Brain microvascular endothelial cell (primary cell): ENCODE data around the gene RAX.
A peak's percentile ranks its signal among the peaks of the same experiment; 100 is the strongest.

Experiments
- DNase-seq: peaks from one replicate; pipeline ENCODE4 v3.0.0-alpha.2; 2020
- H3K27ac ChIP-seq: fragments of 250-450 bp; sonication (Bioruptor Pico); 2 replicates; pipeline ENCODE4 v1.5.1; 2020; ENCODE audit warnings: mild to moderate bottlenecking, moderate library complexity
- H3K27me3 ChIP-seq: fragments of 250-450 bp; sonication (Bioruptor Pico); replicated peaks from 2 replicates; pipeline ENCODE4 v1.5.1; 2020; ENCODE audit warnings: mild to moderate bottlenecking
- H3K36me3 ChIP-seq: fragments of 250-450 bp; sonication (Bioruptor Pico); replicated peaks from 2 replicates; pipeline ENCODE4 v1.5.1; 2020; ENCODE audit warnings: mild to moderate bottlenecking
- H3K4me3 ChIP-seq: 2 replicates; pipeline ENCODE4 v1.5.1; 2011; ENCODE audit warnings: low read depth, mild to moderate bottlenecking, control low read depth, low read length, moderate library complexity
- in situ Hi-C: cut with HindIII; loops from 2 replicates; pipeline ENCODE4 v1.10.0; 2017; ENCODE audit warnings: low sequenced_read_pairs, low pct_ligation_motif_present
- TF ChIP-seq, protein P1 (sequence below): IDR thresholded peaks from 2 replicates; pipeline ENCODE4 v1.5.1; 2011; ENCODE audit warnings: low read depth, mild to moderate bottlenecking, moderate library complexity, low read length, control low read depth, inconsistent platforms; ENCODE audit errors: missing control alignments

The RAX gene

DNA sequence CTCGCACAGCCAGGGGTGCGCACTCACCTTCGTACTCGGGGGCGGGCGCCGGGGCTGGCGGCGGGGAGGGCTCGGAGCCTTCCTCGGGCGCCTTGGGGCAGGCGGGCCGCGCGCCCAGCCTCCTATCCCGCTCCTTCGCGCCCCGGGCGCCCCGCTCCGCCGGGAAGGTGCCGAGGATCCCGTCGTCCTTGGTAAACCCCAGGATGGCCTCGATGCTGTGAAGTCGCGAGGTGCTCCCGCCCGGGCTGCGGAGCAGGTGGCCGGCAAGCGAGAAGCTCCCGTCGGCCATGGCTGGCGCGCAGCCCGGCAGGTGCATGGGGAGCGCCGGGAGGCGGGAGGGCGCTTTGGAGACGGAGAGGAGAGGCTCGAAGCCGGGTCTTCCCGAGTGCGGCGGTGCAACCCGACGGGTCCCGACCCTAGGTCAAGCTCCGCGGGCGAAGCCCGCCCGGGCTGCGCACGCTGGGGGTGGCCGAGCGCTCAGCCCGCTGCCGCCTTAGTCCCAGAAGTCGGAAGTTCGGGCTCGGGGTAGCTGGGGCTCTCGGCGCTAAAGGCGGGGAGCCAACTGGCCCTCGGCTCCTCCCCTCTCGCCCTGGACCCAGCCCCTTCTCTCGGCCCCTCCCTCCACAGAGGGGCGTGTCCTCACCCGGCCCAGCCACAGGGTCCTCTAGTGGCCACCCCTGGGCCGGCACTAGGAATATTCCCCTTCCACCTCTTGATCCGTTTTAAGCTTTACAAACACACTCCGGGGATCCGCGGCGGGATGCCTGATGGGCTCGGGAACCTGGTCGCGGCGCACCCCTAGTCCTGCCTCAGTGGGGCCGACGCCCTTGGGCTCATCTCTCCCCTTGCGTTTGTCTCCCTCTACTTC lies at the start of gene RAX:
RAX (minus strand) TSS at position 564 of the 868 bp plus-strand sequence; CDS start at position 316, 248 bp downstream.
- DNase-seq = no peak
- in situ Hi-C loops = no loop called here
- no peak within 1 kb of the TSS for H3K4me3 ChIP-seq
- no peaks in the 10 kb centered on the region for H3K36me3 ChIP-seq
- H3K27me3 ChIP-seq = peaks cover 89% of the 10 kb centered on the region
- TF ChIP-seq, protein P1, sequence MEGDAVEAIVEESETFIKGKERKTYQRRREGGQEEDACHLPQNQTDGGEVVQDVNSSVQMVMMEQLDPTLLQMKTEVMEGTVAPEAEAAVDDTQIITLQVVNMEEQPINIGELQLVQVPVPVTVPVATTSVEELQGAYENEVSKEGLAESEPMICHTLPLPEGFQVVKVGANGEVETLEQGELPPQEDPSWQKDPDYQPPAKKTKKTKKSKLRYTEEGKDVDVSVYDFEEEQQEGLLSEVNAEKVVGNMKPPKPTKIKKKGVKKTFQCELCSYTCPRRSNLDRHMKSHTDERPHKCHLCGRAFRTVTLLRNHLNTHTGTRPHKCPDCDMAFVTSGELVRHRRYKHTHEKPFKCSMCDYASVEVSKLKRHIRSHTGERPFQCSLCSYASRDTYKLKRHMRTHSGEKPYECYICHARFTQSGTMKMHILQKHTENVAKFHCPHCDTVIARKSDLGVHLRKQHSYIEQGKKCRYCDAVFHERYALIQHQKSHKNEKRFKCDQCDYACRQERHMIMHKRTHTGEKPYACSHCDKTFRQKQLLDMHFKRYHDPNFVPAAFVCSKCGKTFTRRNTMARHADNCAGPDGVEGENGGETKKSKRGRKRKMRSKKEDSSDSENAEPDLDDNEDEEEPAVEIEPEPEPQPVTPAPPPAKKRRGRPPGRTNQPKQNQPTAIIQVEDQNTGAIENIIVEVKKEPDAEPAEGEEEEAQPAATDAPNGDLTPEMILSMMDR = peak; percentile 30
- H3K27ac ChIP-seq = no peak within 1 kb of the TSS

DNA sequence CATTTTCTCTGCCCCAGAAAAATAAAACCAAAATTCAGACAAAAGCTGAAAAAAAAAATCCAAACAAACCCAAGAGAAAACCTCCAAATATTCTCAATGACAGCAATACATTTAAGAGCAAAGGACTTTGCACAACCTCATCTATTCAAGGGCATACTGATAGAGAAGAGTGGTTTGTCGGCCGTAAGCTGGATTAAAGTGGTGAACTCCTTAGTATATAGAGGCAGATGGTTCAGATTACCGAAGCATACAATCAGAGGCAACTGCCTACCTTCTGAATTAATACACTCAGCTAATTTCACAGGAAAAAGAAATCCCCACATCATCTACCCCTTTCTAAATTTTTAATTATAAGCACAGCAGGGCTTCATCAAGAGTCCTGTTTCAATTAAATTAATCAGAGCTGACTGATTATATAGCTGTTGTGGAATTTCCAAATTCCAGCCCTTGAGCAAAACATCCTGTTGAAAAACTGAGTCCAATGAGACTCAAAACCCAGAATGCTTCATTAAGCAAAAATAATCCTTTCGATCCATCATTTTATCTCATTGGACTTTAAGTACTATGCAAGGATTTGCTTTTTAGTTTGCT lies 45.3 kb upstream of the RAX start, which contains the start of gene CPLX4:
CPLX4 (minus strand) TSS at position 190 of the 591 bp plus-strand sequence; CDS start at position 3, 187 bp downstream.
- DNase-seq = no peak
- Histone ChIP-seq H3K4me3 (no peak within 1 kb of the TSS), H3K27ac (no peak within 1 kb of the TSS), H3K36me3 (no peaks in the 10 kb centered on the region), H3K27me3 (no peaks in the 10 kb centered on the region)
- in situ Hi-C loops = no loop called here
- TF ChIP-seq, protein P1 = no peak

DNA sequence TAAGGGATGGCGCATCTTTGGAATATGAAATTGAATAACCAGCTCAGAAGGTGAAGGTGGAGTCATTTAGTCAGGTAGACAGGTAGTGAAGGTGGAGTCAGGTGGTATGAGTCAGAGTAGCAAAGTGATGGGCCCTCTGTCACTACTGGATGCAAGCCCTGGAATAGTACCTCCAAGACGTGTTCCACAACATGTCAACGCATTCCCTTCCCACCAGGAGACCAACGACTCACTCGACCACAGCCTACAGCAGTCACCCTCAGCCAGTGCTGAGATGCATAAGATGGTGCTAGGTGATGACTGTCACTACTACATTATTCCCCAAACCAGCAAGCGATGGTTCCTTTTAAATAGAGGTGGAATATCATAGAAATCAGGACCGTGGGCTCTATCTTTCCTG lies 38.4 kb upstream of the RAX start:
- no peak overlapping the region for H3K4me3 ChIP-seq
- in situ Hi-C loops = no loop called here
- H3K27me3 ChIP-seq = peaks cover 10% of the 10 kb centered on the region
- no peaks in the 10 kb centered on the region for H3K36me3 ChIP-seq
- peak; percentile 40 for DNase-seq
- H3K27ac ChIP-seq = no peak overlapping the region
- TF ChIP-seq, protein P1 = no peak

DNA sequence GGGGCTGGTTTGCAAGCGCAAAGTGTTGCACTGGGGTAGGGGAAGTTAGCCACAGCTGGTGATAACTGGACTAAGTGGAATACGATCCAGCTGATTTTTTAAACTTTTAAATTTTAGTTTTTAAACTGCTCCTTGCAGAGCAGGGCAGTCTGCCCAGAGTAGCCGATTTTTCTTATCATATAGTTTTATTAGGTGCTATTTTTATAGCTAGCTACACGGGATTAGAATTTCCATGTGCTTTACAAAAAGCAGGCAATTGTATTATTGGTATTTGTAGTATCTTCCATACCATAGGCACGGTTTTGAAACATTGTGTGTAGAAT lies 35.6 kb upstream of the RAX start:
- TF ChIP-seq, protein P1 = no peak
- in situ Hi-C loops = no loop called here
- Histone ChIP-seq H3K36me3 (no peaks in the 10 kb centered on the region), H3K27me3 (peaks cover 11% of the 10 kb centered on the region), H3K27ac (no peak overlapping the region), H3K4me3 (peak overlapping the region; percentile 31)
- DNase-seq = no peak

DNA sequence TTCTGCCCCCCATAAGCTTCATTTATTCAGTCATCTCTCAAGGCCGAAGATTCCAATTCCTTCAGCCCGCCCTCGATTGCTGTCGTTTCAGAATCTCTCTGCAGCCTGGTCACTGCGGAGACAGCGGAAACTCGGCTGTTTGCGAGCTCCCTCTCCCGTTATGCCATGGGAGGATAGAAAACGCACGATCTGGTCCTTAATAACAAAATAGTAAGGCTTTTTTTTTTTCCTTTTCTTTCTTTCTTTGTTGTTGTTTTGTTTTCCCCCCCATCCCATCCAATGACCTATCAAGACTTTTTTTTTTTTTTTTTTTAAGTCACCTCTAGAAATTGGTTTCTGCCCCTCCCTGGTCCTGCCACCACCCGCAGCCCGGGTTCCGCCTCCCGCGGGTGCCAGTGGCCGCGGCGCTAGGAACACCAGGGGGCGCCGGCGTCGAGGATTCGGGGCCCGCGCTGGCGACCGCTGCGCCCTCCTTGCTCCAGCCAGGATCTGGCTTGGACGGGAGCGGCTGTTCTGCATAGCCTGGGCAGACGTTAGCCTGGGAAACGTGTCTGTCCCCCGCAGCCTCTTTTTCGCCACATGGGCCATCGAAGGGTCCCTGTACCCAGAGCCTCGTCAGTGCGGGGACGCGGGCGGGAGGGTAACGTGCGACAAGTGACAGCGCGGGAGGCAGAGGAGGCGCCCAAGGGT lies 35.1 kb upstream of the RAX start:
- Histone ChIP-seq H3K27ac (no peak overlapping the region), H3K4me3 (peak overlapping the region; percentile 31), H3K27me3 (peaks cover 11% of the 10 kb centered on the region), H3K36me3 (no peaks in the 10 kb centered on the region)
- TF ChIP-seq, protein P1 = peak; percentile 65
- DNase-seq = peak; percentile 28
- in situ Hi-C loops = no loop called here
